Lung (tissue), 12 donors: ENCODE results near the gene ANKRD33B. TPM values are rescaled to one million over a fixed set of nuclear protein-coding genes. Genes with fewer than 3 reads are reported as not detected.

ENCODE experiments used
- ATAC-seq: fragments of 200-7000 bp; cut with Tn5 transposase; one replicate; pipeline ENCODE4 v1.9.1; 2020; ENCODE audit warnings: moderate number of reproducible peaks; ENCODE audit not compliant: insufficient read depth, low FRiP score
- DNase-seq, 3 donors: peaks; one replicate each; pipeline ENCODE4 v3.0.0-alpha.2; 2013 to 2017
- H3K27ac ChIP-seq, 2 donors: one replicate each; pipeline ENCODE4 v1.5.1; 2013; ENCODE audit warnings: mild to moderate bottlenecking in 2 of 2, moderate library complexity in 2 of 2, control low read depth in 1 of 2, inconsistent platforms in 1 of 2, low read depth in 1 of 2, low read length in 1 of 2
- H3K27me3 ChIP-seq, 3 donors: one replicate each; pipeline ENCODE4 v1.5.1; 2013; ENCODE audit warnings: low read length in 2 of 3; ENCODE audit not compliant: control insufficient read depth in 3 of 3, insufficient read depth in 3 of 3
- H3K36me3 ChIP-seq, 4 donors: one replicate each; pipeline ENCODE4 v1.5.1; 2013; ENCODE audit warnings: low read length in 4 of 4, mild to moderate bottlenecking in 1 of 4, moderate library complexity in 1 of 4; ENCODE audit not compliant: control insufficient read depth in 4 of 4, insufficient read depth in 4 of 4
- H3K4me1 ChIP-seq, 5 donors: one replicate each; pipeline ENCODE4 v1.5.1; 2013; ENCODE audit warnings: low read length in 5 of 5, mild to moderate bottlenecking in 2 of 5, moderate library complexity in 1 of 5; ENCODE audit not compliant: control insufficient read depth in 5 of 5, insufficient read depth in 5 of 5
- H3K4me3 ChIP-seq: one replicate; pipeline ENCODE4 v1.5.1; 2013; ENCODE audit warnings: mild to moderate bottlenecking, control low read depth, moderate library complexity
- H3K9ac ChIP-seq, 2 donors: one replicate each; pipeline ENCODE4 v1.5.1; 2013; ENCODE audit warnings: low read length in 2 of 2, control low read depth in 1 of 2; ENCODE audit not compliant: insufficient read depth in 1 of 2
- H3K9me3 ChIP-seq, 4 donors: one replicate each; pipeline ENCODE4 v1.5.1; 2013; ENCODE audit warnings: low read length in 3 of 4, mild to moderate bottlenecking in 1 of 4, moderate library complexity in 1 of 4; ENCODE audit not compliant: control insufficient read depth in 4 of 4, insufficient read depth in 3 of 4
- CTCF ChIP-seq: IDR thresholded peaks from 2 replicates; pipeline ENCODE4 v1.5.1; 2012; ENCODE audit warnings: mild to moderate bottlenecking; ENCODE audit errors: control extremely low read depth, extremely low read depth
- WGBS, 2 donors: extraction: QIAGEN DNeasy Blood & Tissue Kit; methylation state at CpG; one replicate each; pipeline ENCODE4 v1.1.7; 2013; 5-methylcytosine and 5-hydroxymethylcytosine counted together
- polyA plus RNA-seq, 2 donors: library from polyadenylated mRNA; stranded (reverse); fragments of 200-250 nt; gene quantifications; one replicate each; pipeline ENCODE4 v1.2.1, GENCODE V29; 2013
- total RNA-seq, 2 donors: library from RNA; depleted of rRNA in 1 of 2; stranded (reverse); fragments of >200 nt in 1 of 2; gene quantifications; one replicate each; pipeline ENCODE4 v1.2.1, GENCODE V29; 2014 to 2021
- donor health status: control.
- donor health status: control.
- donor health status: Bipolar disorder and iron deficiency.
- donor health status: healthy.
- donor health status: DM: yes; HTN: yes; CAD: no.

ANKRD33B gene
- total and polyA plus RNA-seq, 4 donors = 1.0 to 6.3 (median 2.1) TPM

- Histone ChIP-seq H3K9ac (no peak overlapping the region), H3K4me1 (peaks cover 0 to 8% (median 0%) of the 10 kb centered on the region in 5 donors), H3K9me3 (no peaks in the 10 kb centered on the region), H3K4me3 (no peak overlapping the region), H3K27ac (no peak overlapping the region), H3K36me3 (no peaks in the 10 kb centered on the region), H3K27me3 (no peaks in the 10 kb centered on the region)
- TF ChIP-seq CTCF = no peak
- DNase-seq = no peak
- no peak for ATAC-seq
- 90 to 94% methylated on average over 7 of the region's 7 CpGs for WGBS, 2 donors
Measured at GRCh38 chr5:10666531-10667299, 102.8 kb downstream of the ANKRD33B start.

- H3K4me1 ChIP-seq = peaks cover 0 to 10% (median 0%) of the 10 kb centered on the region in 5 donors
- ATAC-seq (no peak), DNase-seq (no peak)
- no peak overlapping the region for H3K9ac ChIP-seq
- no peak overlapping the region for H3K4me3 ChIP-seq
- WGBS, 2 donors = 87% methylated on average over 6 of the region's 6 CpGs
- no peaks in the 10 kb centered on the region for H3K27me3 ChIP-seq
- no peaks in the 10 kb centered on the region for H3K36me3 ChIP-seq
- no peaks in the 10 kb centered on the region for H3K9me3 ChIP-seq
- H3K27ac ChIP-seq = no peak overlapping the region
- no peak for TF ChIP-seq CTCF
Measured at GRCh38 chr5:10667431-10668057, 103.7 kb downstream of the ANKRD33B start.

GRCh38 chr5:10668697-10669096 lies 104.8 kb downstream of the ANKRD33B start:
- Histone ChIP-seq H3K9me3 (no peaks in the 10 kb centered on the region), H3K27ac (no peak overlapping the region), H3K27me3 (no peaks in the 10 kb centered on the region), H3K36me3 (no peaks in the 10 kb centered on the region), H3K4me3 (no peak overlapping the region), H3K4me1 (peaks cover 0 to 10% (median 0%) of the 10 kb centered on the region in 5 donors), H3K9ac (no peak overlapping the region)
- TF ChIP-seq CTCF = no peak
- ATAC-seq (no peak), DNase-seq (no peak)
- WGBS, 2 donors = 89 to 92% methylated on average over 4 of the region's 4 CpGs
